GM18520 (cell line): ENCODE measurements around the gene CNOT4.

ENCODE experiments used
- ATAC-seq: cut with Tn5 transposase; IDR thresholded peaks from one replicate; pipeline ENCODE4 v1.9.1; 2021; ENCODE audit not compliant: unreplicated experiment

CNOT4 gene, protein sequence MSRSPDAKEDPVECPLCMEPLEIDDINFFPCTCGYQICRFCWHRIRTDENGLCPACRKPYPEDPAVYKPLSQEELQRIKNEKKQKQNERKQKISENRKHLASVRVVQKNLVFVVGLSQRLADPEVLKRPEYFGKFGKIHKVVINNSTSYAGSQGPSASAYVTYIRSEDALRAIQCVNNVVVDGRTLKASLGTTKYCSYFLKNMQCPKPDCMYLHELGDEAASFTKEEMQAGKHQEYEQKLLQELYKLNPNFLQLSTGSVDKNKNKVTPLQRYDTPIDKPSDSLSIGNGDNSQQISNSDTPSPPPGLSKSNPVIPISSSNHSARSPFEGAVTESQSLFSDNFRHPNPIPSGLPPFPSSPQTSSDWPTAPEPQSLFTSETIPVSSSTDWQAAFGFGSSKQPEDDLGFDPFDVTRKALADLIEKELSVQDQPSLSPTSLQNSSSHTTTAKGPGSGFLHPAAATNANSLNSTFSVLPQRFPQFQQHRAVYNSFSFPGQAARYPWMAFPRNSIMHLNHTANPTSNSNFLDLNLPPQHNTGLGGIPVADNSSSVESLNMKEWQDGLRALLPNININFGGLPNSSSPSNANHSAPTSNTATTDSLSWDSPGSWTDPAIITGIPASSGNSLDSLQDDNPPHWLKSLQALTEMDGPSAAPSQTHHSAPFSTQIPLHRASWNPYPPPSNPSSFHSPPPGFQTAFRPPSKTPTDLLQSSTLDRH

DNA sequence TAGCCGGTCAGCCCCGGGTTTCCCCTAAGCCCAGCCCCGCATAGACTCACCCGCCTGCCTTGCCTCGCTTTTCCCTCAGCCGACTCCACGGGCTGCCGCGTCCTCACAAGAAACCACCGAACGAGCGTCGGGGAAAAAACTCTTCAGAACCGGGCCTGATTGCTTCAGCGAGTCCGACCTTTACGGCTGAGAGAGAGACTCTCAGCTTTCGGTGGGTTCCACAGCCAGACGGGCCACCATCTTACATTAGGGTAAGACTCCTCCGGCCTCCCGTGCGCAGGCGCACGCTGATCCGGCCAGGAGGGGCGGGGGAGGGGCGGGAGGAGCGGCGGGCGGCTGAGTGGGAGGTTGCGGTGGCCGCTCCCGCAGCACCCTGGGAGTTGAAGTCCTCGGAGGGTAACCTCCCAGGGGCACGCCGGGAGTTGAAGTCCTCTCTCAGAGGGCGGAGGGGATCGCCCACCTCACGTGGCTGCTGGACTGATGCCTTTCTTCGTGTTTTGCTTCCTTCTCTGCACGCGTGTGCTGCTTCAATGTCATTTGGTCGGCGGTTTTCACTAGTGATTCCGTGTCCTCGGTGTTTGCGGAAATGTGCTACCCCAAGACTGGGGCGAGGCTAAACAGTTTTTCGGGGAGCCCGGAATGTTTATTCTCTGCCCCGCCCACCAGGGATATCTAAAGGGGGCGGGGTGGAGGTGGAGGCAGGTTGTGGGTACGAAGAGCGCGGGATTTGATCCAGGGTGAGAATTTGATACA, at the start of gene CNOT4:
TSS of gene CNOT4 (minus strand) at position 264 of the 753 bp plus-strand sequence. CDS start 71,771 bp downstream, outside the sequence.
- ATAC-seq, result peak; percentile 94

DNA sequence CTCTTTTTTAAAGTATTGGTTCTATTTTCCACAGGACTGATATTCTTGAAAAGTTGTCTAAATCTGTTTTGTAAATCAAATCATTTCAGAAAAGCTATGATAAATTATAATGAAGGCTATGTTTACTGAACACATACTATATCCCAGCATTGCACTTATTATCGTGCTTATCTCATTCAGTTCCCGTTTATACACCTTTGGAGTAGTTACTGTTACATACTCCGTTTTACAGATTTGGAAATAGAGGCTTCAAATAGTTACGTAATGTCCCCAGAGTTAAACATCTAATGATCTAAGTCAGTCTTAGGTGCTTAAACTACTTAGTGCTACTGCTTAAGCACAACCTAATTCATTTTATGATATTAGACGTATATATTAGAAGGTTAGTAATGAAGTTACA, 49.0 kb upstream of the CNOT4 start:
- no peak for ATAC-seq

DNA sequence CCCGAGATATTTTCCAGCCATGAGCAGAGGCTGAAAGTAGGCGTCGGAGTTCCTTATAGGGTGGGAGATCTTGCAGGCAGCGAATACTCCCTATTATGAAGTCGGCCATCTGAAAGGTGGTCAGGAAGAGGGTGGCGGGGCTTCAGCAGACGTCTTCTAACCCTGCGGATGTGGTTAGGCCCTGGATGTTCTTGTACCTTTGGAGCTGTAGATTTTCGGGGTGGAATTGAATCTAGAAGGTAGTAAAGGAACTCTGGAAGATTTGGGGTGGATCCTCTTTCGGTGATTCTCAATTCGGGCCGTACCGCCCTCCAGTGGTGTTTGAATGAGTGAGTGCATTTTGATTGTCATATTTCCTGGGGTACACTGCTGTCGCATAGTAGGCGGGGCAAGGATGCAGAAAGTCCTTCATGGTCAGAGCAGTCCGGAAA, 48.5 kb upstream of the CNOT4 start:
- ATAC-seq, result peak; percentile 52

DNA sequence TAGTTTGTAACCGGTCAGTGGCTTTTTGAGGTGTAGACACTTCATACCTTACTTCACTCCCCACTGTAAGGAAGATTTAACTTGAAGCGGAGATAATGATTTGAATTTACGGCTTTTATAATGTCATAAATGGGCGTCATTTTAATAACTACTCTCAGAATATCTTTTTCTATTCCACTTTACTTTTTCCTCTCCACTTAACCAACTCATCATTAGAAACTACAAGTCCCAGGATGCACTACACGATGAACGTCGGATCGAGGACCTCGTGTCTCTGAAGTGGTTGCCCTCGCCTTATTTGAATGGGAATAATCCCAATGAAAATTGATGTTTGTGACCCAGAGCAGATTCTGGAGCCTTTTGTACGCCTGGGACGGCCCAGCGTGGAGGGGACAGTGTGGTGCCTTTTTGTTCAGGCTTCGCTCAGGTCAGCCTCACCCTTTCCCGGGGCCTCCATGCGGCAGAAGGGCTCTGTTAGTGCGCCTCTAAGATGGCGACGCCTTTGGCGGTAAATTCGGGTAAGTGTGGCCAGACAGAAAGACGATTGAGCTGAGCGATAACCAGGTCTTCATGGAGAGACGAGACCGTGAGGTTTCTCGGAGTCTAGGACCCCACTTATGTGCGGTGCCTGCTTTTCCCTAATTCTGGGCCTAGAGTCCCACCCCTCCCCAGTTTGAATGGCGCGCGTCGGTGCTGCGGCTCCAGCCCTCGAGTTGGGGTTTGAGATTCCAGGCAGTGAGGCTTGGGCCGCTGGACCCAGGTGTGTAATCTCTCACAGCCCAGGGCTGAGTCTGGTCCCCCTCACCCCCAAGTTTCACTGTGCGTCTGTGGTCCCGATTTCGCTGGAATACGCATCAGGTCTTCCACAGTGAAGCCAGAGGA, 47.8 kb upstream of the CNOT4 start, which contains the start of gene NUP205:
TSS of gene NUP205 (plus strand) at position 463 of the 882 bp plus-strand sequence. CDS start at position 491, 28 bp downstream.
- ATAC-seq, result peak; percentile 55

DNA sequence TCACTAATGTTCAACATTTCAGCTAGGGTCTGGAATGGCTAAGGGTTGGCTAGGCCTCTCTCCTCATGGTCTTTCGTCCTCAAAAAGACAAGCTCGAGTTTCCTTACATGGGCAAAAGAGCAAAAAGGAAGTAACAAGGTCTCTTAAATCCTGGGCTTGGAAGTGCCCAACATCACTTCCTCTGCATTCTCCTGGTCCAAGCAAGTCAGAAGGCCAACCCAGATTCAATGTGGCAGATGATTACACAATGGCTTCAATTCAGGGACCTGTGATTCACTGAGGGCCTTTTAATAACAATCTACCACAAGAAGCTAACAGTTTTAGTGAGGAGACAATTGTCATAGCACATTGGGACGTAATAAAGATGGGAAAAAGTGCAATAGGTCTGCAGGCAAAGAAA, 43.4 kb upstream of the CNOT4 start:
- ATAC-seq, result no peak

DNA sequence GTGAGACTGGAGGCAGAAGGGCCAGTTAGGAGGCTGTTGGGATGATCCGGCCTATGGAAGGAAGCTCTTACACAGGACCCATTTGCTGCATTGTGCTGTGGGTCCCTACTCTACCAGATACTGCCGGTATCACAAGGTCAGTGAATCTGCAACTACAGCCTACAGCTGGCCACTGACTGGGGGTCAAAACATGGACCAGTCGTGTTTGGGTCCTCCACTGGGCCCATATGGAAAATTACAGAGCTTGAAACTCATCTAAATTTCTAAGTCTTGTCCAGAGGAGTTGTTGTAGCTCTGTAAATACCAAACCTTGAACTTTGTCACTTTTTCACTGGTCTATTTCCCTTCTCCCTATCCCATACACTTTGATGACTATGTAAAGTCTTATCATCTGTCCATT, 42.2 kb upstream of the CNOT4 start:
- no peak for ATAC-seq

DNA sequence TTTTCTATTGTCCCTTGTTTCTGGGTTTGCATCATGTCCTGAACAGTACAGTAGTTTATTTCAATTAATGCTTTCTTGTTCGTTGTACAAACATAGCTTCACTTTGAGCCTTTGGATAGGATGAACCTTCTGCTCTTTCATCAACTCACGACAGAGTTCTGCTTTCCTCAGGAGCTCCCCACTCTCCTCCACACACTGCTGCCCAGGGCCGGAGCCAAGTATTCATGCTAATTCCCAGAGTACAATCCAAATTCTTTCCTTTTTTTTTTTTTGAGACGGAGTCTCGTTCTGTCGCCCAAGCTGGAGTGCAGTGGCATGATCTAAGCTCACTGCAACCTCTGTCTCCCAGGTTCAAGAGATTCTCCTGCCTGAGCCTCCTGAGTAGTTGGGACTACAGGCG, 40.3 kb upstream of the CNOT4 start:
- ATAC-seq, result no peak

DNA sequence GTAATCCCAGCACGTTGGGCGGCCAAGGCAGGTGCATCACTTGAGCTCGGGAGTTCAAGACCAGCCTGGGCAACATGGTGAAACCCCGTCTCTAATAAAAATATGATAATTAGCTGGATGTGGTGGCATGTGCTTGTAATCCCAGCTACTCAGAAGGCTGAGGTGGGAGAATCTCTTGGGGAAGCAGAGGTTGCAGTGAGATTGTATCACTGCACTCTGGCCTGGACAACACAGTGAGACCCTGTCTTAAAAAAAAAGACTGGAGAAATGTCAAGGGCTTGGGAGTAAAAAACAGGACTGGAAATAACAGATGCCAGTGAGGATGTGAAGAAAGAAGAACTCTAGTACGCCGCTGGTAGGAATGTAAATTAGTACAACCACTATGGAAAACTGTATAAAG, 31.1 kb upstream of the CNOT4 start:
- no peak for ATAC-seq

DNA sequence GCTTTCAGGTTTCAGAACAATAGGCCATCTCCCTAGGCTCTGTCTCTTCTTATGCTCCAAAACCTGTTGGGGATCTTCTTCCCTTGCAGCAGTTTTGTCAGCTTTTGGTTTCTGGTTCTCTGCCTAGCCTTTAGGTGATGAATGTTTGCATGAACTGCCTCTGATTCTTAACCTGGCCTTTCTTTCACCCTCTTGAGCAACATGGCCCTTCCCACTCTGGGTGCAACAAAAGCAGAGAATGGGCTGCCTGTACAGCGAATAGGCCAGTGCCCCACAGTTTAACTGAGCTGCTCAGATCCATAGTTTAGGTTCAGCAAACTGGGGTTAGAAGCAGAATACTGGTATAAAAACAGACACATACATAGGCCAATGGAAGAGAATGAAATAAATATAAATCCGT, 29.7 kb upstream of the CNOT4 start:
- no peak for ATAC-seq

DNA sequence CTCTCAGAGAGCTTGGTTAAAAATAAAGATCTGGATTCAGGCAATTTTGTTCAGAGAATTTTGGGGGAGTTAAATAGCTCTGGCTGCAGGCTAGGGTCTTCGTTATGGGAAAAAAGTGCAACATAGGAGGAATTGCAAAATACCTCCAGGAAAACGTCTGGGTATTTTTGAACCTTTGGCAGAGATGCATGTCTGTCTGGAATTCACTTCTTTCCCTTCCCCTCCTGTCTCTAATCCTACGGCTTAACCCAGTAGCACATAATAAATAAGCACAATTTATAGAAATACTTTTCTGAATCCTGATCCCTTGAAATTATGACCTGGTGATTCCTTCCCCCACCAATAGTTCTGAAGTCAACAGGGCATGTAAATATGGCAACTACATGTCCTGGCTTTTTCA, 28.5 kb upstream of the CNOT4 start:
- ATAC-seq, result no peak

DNA sequence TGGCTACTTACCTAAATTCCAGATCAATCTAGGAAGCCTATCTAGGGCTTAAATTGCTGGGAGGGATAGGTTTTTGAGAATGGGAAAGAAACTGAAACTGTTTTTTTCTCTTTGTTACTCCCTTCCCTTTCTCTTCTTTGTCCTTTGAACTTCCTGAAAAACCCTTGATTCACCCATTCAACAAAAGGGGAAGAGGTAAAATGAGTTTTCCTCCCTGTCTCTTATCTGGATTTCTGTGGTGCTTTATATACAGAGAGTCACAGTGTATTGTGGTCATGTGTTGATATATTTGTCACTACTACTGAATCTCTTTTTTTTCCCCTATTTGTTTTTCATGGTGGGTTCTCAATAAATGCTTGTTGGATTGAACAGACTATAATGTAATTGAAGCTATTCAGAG, 28.0 kb upstream of the CNOT4 start:
- ATAC-seq, result no peak

DNA sequence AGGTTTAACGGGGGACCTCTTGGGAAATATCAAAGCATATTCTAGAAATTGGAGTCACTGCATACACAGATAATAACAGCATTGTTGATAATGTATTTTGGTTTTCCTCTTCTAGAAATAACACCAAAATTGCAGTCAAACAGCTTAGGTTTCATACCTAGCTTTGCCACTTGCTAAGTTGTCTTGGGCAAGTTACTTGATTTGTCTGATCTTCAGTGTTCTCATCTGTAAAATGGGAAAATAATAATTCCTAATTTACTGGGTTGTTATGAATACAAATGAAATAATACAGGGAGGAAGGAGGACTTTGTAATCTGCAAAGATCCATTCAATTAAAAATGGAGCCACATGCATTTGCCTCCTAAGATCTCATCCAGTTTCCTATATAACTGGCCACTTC, 27.6 kb upstream of the CNOT4 start:
- no peak for ATAC-seq

DNA sequence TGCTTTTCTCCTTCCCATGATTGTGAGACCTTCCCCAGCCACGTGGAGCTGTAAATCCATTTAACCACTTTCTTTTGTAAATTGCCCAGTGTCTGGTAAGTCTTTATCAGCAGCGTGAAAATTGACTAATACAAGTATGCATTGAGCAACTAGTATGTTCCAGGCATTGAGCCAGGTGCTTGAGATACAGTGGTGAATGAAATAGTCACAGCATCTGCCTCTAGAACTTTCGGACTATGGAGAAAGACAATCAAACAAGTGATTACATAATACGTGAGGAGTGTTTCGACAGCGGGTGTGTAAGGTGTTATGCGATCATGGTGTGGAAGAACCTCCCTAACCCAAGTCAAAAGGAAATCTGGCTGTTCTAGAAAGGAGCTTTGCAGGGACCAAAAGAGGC, 26.2 kb upstream of the CNOT4 start:
- no peak for ATAC-seq

DNA sequence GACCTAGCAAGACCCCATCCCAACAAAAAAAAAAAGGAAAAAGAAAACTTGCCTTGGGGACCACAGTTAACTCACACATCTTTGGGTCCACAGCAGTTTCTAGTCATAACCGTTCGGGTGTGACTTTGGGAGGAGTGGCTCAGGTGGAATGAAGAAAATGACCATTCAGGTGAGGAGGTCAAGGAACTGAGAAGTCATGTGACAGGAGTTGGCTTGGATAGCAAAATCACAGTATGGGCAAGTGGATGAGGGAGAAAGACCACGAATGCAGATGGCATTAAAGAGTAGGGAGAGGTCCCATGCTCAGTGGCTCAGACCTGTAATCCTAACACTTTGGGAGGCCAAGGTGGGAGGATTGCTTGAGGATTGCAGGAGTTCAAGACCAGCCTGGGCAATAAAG, 17.1 kb upstream of the CNOT4 start:
- no peak for ATAC-seq

DNA sequence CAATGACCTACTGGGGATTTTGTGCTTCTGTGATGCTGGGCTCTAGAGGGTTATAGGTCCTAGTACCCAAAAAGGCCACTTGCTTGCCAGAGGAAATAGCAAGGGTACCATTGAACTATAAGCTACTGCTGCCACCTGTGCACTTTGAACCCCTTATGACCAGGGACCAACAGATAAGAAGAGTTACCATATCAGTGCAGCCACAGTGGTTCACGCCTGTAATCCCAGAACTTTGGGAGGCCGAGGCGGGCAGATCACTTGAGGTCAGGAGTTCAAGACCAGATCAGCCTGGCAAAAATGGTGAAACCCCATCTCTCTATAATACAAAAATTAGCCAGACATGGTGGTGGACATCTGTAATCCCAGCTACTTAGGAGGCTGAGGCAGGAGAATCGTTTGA, 15.5 kb upstream of the CNOT4 start:
- no peak for ATAC-seq

DNA sequence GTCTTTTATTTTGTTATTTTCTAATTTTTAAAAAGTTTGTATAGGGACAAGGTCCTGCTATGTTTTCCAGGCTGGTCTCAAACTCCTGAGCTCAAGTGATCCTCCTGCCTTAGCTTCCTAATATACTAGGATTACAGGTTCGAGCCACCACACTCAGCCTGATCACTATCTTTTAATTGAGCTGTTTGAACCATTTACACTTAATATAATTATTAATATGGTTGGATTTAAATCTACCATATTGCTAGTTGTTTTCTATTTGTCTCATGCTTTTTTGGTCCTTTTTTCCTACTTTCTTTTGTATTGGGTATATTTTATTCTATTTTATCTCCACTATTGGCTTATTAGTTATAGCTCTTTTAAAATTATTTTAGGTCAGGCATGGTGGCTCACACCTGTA, 13.2 kb upstream of the CNOT4 start:
- ATAC-seq, result no peak

DNA sequence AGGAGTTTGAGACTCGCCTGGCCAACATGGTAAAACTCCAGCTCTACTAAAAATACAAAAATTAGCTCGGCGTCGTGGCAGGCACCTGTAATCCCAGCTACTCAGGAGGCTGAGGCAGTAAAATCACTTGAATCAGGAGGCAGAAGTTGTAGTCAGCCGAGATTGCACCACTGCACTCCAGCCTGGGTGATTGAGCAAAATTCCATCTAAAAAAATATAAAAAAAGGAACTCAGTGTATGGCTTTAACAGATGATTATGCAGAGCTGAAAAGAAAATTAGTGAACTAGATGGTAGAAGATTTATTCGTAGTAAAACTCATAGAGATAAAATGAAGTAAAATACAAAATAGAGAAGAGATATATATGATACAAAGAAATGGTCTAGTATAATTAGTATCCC, 12.6 kb upstream of the CNOT4 start:
- no peak for ATAC-seq

DNA sequence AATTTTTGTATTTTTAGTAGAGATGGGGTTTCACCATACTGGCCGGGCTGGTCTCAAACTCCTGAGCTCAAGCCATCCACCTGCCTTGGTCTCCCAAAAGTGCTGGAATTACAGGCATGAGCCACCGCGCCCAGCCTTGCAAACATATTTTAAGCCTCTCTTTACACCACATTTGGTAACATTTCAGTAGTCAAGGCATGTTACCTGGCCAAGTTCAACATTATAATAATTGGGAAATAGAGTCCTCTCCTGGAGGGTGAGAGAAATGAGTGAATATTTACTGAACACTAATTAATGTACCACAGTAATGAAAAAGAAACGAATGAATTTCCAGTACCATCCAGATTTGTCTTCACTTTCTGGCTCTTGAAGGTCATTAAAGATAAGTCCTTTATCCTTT, 10.0 kb upstream of the CNOT4 start:
- no peak for ATAC-seq

DNA sequence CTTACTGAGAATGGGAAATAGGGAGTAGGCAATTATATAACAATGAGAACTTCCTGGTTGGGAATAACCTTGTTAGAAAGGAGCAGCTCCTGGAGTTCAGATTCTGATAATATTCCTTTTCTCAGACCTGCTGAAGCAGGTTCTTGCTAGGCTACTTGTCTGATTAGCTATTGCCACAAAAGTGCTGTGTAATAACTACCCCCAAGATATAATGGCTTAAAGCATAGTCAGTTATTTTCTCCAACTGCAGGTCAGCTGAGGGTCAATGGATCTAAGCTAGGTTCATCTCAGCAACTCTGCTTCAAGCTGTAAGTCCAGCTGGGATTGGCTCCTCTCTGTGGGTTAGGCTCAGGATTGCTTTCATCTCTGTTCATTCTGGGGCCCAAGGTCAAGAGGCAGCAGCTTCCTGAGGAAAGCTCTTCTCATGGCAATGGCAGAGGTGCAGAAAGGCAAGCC, 9.4 kb upstream of the CNOT4 start:
- no peak for ATAC-seq

DNA sequence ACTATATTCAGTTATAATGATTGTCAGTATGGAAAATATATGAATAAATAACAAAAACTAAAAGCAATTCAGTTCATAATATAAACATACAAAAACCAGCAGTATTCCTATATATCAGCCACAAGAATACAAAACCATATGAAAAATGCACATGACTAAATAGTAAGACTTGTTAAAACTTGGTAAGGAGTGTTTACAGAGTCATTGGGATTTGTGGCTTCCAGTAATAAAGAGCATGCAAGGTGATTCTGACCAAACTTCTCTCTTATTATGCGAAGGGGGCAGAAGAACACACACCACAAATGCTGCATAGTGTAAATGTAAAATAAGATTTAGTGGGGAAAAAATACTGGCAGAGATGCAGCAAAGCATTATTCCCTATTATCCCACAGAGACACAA, 8.8 kb upstream of the CNOT4 start:
- no peak for ATAC-seq

DNA sequence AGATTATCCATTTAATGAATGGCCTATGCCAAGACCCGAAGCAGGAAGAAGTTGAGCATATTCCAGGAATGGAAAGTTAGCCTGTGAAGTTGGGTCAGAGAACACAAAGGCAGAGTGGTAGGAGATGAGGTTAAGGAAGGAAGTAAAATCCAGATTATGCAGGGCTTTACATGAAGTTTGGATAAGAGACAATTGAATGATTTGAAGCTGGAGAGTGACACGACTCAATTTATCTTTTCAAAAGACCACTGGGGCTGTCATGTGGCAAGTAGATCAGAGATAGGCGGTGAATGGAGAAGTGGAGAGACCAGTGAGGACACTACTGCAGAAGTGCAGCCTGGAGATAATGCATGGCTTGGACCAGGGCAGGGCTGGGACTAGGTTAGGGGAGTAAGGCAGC, 7.2 kb upstream of the CNOT4 start:
- ATAC-seq, result no peak
